GM19455 (cell line): Measurements from ENCODE around the gene NLRC3.
"Not testable (repeated sequence)": the region's sequence is repeated elsewhere in the genome, so short reads cannot be mapped to it uniquely, and the experiment has no call there.

Experiments
- ATAC-seq: cut with Tn5 transposase; IDR thresholded peaks from one replicate; pipeline ENCODE4 v1.9.1; 2021; ENCODE audit not compliant: unreplicated experiment

NLRC3 gene, protein sequence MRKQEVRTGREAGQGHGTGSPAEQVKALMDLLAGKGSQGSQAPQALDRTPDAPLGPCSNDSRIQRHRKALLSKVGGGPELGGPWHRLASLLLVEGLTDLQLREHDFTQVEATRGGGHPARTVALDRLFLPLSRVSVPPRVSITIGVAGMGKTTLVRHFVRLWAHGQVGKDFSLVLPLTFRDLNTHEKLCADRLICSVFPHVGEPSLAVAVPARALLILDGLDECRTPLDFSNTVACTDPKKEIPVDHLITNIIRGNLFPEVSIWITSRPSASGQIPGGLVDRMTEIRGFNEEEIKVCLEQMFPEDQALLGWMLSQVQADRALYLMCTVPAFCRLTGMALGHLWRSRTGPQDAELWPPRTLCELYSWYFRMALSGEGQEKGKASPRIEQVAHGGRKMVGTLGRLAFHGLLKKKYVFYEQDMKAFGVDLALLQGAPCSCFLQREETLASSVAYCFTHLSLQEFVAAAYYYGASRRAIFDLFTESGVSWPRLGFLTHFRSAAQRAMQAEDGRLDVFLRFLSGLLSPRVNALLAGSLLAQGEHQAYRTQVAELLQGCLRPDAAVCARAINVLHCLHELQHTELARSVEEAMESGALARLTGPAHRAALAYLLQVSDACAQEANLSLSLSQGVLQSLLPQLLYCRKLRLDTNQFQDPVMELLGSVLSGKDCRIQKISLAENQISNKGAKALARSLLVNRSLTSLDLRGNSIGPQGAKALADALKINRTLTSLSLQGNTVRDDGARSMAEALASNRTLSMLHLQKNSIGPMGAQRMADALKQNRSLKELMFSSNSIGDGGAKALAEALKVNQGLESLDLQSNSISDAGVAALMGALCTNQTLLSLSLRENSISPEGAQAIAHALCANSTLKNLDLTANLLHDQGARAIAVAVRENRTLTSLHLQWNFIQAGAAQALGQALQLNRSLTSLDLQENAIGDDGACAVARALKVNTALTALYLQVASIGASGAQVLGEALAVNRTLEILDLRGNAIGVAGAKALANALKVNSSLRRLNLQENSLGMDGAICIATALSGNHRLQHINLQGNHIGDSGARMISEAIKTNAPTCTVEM

GRCh38 chr16:3577302-3577752 lies at the start of gene NLRC3:
TSS of gene NLRC3 (minus strand) at chr16:3577403. CDS start at chr16:3565036, 12,367 bp downstream.
- ATAC-seq, result no peak

- peak; percentile 53 for ATAC-seq
Observed at GRCh38 chr16:3625911-3626732, 48.9 kb upstream of the NLRC3 start.

GRCh38 chr16:3625331-3625730 lies 48.1 kb upstream of the NLRC3 start:
- ATAC-seq, result no peak

GRCh38 chr16:3623642-3624041 lies 46.4 kb upstream of the NLRC3 start:
- no peak for ATAC-seq

DNA sequence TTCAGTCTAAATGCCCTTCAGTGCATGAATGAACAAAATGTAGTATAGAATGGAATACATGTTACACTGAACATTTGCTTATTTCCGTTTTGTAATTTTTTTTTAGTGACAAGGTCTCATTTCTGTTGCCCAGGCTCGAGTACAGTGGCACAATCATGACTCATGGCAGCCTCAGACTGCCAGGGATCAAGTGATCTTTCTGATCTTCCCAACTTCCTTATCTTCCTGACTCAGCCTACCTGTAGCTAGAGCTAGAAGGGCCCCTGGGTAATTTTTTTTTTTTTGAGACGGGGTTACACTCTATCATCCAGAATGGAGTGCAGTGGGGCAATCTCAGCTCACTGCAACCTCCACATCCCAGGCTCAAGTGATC lies 41.6 kb upstream of the NLRC3 start:
- no peak for ATAC-seq

GRCh38 chr16:3612510-3613466 lies 35.6 kb upstream of the NLRC3 start:
- no peak for ATAC-seq

DNA sequence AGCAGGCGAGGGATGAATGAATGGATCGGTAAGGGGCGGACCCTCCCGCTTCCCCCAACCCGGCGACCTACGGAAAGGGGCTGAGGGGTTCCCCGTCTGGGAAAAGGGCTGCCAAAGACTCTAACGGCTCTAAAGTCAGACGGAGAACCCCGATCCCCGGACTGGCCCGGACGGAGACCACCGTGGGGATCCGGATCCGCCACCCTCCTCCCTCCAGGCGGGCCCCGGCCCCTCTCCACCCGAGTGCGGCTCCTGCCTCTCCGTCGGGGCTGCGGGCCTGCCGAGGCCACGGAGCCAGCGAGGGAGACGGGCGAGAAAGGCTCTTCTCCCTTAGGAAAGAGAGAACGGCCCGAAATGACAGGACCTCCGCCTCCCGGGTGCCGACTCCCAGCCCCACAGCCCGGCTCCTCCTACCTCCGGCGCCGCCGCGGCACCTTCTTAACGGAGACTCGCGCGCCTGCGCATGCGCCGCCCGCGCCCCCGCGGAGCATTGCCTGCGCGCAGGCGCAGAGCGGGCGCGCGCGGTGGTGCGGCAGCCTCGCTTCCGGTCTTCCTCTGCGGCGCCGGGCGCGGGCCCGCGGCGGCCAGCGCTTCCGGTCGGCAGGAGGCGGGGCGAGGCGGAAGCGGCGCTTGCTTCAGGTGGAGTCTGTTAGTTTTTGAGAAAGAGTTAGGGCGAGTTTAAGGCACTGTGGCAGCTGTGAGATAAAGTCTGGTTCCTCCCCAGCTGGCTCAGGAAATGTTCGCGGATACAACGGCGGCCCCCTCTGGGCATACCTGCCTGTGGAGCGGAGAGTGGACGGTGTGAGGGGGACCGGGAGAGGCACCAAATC lies 34.2 kb upstream of the NLRC3 start, which contains the start of gene SLX4:
TSS of gene SLX4 (minus strand) at position 461 of the 830 bp plus-strand sequence. CDS start 2,642 bp downstream, outside the sequence.
- peak; percentile 73 for ATAC-seq

- peak; percentile 19 for ATAC-seq
Observed at GRCh38 chr16:3610698-3611145, 33.5 kb upstream of the NLRC3 start.

- ATAC-seq, result no peak
Observed at GRCh38 chr16:3609895-3610697, 32.9 kb upstream of the NLRC3 start.

- not testable (repeated sequence) for ATAC-seq
Observed at GRCh38 chr16:3608976-3609375, 31.8 kb upstream of the NLRC3 start.

DNA sequence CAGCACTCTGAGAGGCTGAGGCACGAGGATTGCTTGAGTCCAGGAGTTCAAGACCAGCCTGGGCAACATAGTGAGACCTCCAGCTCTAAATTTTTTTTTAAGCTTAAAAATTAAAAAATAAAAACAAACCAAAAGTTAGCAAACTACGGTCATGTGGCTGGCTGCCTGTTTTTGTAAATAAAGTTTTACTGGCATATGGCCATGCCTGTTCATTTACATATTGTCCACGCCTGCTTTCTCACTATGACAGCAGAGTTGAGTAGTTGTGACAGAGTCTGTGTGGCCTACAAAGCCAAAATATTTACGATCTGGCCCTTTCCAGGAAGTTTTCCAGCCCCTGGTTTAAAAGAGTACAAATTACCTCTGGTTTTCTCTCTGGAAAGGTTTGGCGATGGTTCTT lies 30.9 kb upstream of the NLRC3 start:
- ATAC-seq, result no peak

GRCh38 chr16:3607634-3608033 lies 30.4 kb upstream of the NLRC3 start:
- ATAC-seq, result no peak

- no peak for ATAC-seq
Observed at GRCh38 chr16:3607161-3607560, 30.0 kb upstream of the NLRC3 start.

GRCh38 chr16:3606441-3606840 lies 29.2 kb upstream of the NLRC3 start:
- no peak for ATAC-seq

DNA sequence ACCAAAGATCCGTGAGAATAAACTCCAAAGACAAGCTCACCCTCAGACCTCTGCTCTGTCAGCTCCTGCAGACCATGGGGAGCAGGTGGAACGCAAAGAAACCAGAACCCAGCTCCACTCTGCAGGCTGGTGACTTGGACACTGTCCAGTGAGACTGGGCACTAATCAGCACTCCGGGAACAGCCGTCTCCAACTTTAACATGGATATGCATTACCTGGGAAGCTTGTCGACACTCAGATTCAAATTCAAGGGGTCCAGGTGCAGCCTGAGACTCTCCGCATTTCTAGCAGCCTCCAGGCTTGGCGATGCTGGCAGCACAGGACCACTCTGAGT lies 25.1 kb upstream of the NLRC3 start:
- ATAC-seq, result no peak

DNA sequence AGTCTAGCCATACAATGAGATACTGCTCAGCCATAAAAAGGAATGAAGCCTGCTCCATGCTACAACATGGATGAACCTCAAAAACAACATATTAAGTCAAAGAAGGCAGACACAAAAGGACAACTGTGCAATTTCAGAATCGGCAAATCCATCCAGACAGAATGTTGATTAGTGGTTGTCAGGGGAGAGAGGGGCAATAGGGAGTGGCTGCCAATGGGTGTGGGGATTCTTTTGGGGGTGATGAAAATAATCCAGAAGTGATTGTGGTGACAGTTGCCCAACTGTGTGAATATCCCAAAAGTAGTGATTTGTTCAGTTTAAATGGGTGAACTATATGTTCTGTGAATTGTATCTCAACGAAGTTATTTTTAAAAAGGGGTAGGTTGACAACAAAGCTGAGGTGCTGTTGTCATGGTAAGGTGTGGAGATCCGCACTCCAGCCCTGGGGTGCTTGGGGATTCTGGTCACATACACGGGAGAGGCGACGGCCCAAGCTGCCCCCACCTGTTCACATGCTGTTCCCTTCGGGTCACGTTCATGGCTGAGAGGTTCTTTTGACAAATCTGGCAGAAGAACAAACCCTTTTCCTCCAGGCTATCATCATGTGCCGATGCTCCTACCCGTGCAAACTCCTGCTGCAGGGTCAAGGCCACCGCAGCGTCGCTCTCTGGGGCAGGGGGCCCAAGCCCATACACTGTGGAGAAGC lies 24.6 kb upstream of the NLRC3 start:
- no peak for ATAC-seq

DNA sequence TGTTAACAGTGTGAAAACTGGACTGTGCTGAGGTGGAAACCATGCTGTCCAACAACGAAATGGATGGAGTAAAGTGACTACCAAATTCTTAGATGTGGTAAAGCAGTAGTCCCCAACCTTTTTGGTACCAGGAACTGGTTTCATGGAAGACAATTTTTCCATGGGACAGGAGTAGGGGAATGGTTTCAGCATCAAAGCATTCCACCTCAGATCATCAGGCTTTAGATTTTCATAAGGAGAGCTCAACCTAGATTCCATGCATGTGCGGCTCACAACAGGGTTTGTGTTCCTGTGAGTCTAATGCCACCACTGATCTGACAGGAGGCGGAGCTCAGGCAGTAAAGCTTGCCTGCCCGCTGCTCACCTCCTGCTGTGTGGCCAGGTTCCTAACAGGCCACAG lies 22.7 kb upstream of the NLRC3 start:
- no peak for ATAC-seq
